GM23338 (cell line): ENCODE results near the gene GJB5.

Source experiments
- CREB1 ChIP-seq: fragments of 250-450 bp; sonication (Bioruptor Pico); IDR thresholded peaks from 2 replicates; pipeline ENCODE4 v1.5.0; 2020; ENCODE audit warnings: low read depth, mild to moderate bottlenecking, moderate library complexity
- CTCF ChIP-seq, 2 experiments: fragments of 200-600 bp in 1 of 2; sonication (generic) in 1 of 2; conservative IDR thresholded peaks; 2 replicates each; pipeline versions ENCODE4 v1.5.1 to v1.6.1; 2016 to 2017; ENCODE audit warnings: antibody characterized with exemption in 2 of 2, low read depth in 2 of 2, mild to moderate bottlenecking in 2 of 2, moderate library complexity in 1 of 2
- EZH2 ChIP-seq: fragments of 200-600 bp; sonication (generic); IDR thresholded peaks from one replicate; pipeline ENCODE4 v1.8.0; 2017; ENCODE audit warnings: antibody characterized with exemption, mild to moderate bottlenecking, low read depth; ENCODE audit not compliant: unreplicated experiment
- EZH2phosphoT487 ChIP-seq: fragments of 200-600 bp; sonication (generic); IDR thresholded peaks from one replicate; pipeline ENCODE4 v1.8.1; 2018; ENCODE audit warnings: antibody characterized with exemption; ENCODE audit not compliant: unreplicated experiment
- JUNB ChIP-seq: IDR thresholded peaks from one replicate; pipeline ENCODE4 v1.6.1; 2016; ENCODE audit warnings: antibody characterized with exemption; ENCODE audit not compliant: unreplicated experiment
- NANOG ChIP-seq: IDR thresholded peaks from 2 replicates; pipeline ENCODE4 v1.6.1; 2016; ENCODE audit warnings: antibody characterized with exemption, borderline replicate concordance
- POLR2AphosphoS5 ChIP-seq: IDR thresholded peaks from 2 replicates; pipeline ENCODE4 v1.6.1; 2016; ENCODE audit warnings: antibody characterized with exemption, low read depth
- REST ChIP-seq: IDR thresholded peaks from one replicate; pipeline ENCODE4 v1.6.1; 2018; ENCODE audit warnings: antibody characterized with exemption; ENCODE audit not compliant: unreplicated experiment
- STAT1 ChIP-seq: IDR thresholded peaks from one replicate; pipeline ENCODE4 v1.6.1; 2016; ENCODE audit warnings: antibody characterized with exemption; ENCODE audit not compliant: unreplicated experiment
- ZNF114 ChIP-seq: fragments of 250-450 bp; sonication (Bioruptor Pico); IDR thresholded peaks from 2 replicates; pipeline ENCODE4 v1.5.0; 2020; ENCODE audit warnings: mild to moderate bottlenecking, moderate library complexity
- ZNF331 ChIP-seq: fragments of 250-450 bp; sonication (Bioruptor Pico); IDR thresholded peaks from 2 replicates; pipeline ENCODE4 v1.5.0; 2020; ENCODE audit warnings: low read depth, mild to moderate bottlenecking, moderate library complexity

- no peak for TF ChIP-seq CTCF (conservative IDR thresholded peaks at IDR 0.05; ENCODE audit: low read depth in 2 of 2)
- no peak for TF ChIP-seq EZH2
- no peak for TF ChIP-seq POLR2AphosphoS5
- TF ChIP-seq REST, result no peak
- no peak for TF ChIP-seq ZNF331
- TF ChIP-seq EZH2phosphoT487, result no peak
- no peak for TF ChIP-seq CREB1 (CRISPR knock-in tag)
- TF ChIP-seq JUNB, result no peak
- TF ChIP-seq NANOG, result no peak
- no peak for TF ChIP-seq ZNF114 (CRISPR knock-in tag)
- no peak for TF ChIP-seq STAT1
These were observed 6.4 kb downstream of the GJB5 start for GRCh38 chr1:34761176-34761761.
